HL-60 (cell line): ENCODE results near the gene NRXN3.

Experiments
- DNase-seq, 2 experiments: peaks; one replicate each; pipeline ENCODE4 v3.0.0-alpha.2; 2010 to 2020; ENCODE audit warnings: low read depth in 1 of 2, low spot score in 1 of 2
- H3K27ac ChIP-seq: fragments of 250-450 bp; sonication (Bioruptor Pico); replicated peaks from 2 replicates; pipeline ENCODE4 v1.5.1; 2020; ENCODE audit warnings: mild to moderate bottlenecking, moderate library complexity
- H3K27me3 ChIP-seq: fragments of 250-450 bp; sonication (Bioruptor Pico); 2 replicates; pipeline ENCODE4 v1.5.1; 2021; ENCODE audit warnings: mild to moderate bottlenecking, moderate library complexity; ENCODE audit not compliant: insufficient read depth, poor library complexity, severe bottlenecking
- H3K4me3 ChIP-seq: replicated peaks from 2 replicates; pipeline ENCODE4 v1.5.1; 2011; ENCODE audit warnings: mild to moderate bottlenecking, control low read depth, low read length; ENCODE audit not compliant: insufficient read depth
- CTCF ChIP-seq: IDR thresholded peaks from one replicate; pipeline ENCODE4 v1.5.1; 2011; ENCODE audit warnings: low read length, control low read depth, inconsistent platforms; ENCODE audit not compliant: insufficient read depth
- GABPA ChIP-seq: IDR thresholded peaks from 2 replicates; pipeline ENCODE4 v1.6.1; 2012; ENCODE audit warnings: low read depth
- POLR2AphosphoS5 ChIP-seq: IDR thresholded peaks from 2 replicates; pipeline ENCODE4 v1.6.1; 2012; ENCODE audit warnings: low read depth
- REST ChIP-seq: IDR thresholded peaks from 2 replicates; pipeline ENCODE4 v1.6.1; 2012; ENCODE audit warnings: low read depth; ENCODE audit not compliant: insufficient replicate concordance
- SPI1 ChIP-seq: IDR thresholded peaks from 2 replicates; pipeline ENCODE4 v1.6.1; 2012; ENCODE audit warnings: low read depth, mild to moderate bottlenecking, borderline replicate concordance

NRXN3 gene

GRCh38 chr14:79011091-79011919 lies 841.1 kb downstream of the NRXN3 start:
- TF ChIP-seq REST (no peak), POLR2AphosphoS5 (no peak), GABPA (no peak), SPI1 (no peak), CTCF (no peak)
- DNase-seq: no peak

GRCh38 chr14:79011920-79012204 lies 841.7 kb downstream of the NRXN3 start:
- H3K27ac ChIP-seq: no peak overlapping the region
- H3K4me3 ChIP-seq: no peak overlapping the region
- no peak for TF ChIP-seq REST
- no peak for TF ChIP-seq GABPA
- TF ChIP-seq POLR2AphosphoS5: no peak
- no peak for TF ChIP-seq SPI1
- TF ChIP-seq CTCF: no peak
- no peaks in the 10 kb centered on the region for H3K27me3 ChIP-seq
- no peak for DNase-seq

More at GRCh38 chr14:79011091-79011919, 841.1 kb downstream of the NRXN3 start:
- Histone ChIP-seq H3K4me3 (no peak overlapping the region), H3K27ac (no peak overlapping the region), H3K27me3 (no peaks in the 10 kb centered on the region)

- TF ChIP-seq POLR2AphosphoS5 (no peak), GABPA (no peak), CTCF (no peak), REST (no peak), SPI1 (no peak)
- no peaks in the 10 kb centered on the region for H3K27me3 ChIP-seq
- H3K27ac ChIP-seq: no peak overlapping the region
- no peak overlapping the region for H3K4me3 ChIP-seq
- no peak for DNase-seq
Observed at GRCh38 chr14:79016828-79017505, 846.8 kb downstream of the NRXN3 start.
